ENCODE measurements around the gene GTF3C1. TPM values are rescaled to one million over a fixed set of nuclear protein-coding genes. Genes with fewer than 3 reads are reported as not detected.

GTF3C1 gene
- total and polyA plus RNA-seq, 2 experiments from 2014 or later: 82.9 to 162 TPM

GRCh38 chr16:27583634-27584033 lies 33.9 kb upstream of the GTF3C1 start:
- H3K27me3 ChIP-seq: no peaks in the 10 kb centered on the region
- H3K4me1 ChIP-seq (ENCODE audit: low read depth): peaks cover 17% of the 10 kb centered on the region
- TF ChIP-seq CTCF (IDR thresholded peaks at IDR 0.05; ENCODE audit: low read depth, low read length): no peak
- H3K9me3 ChIP-seq (ENCODE audit: low read depth): no peaks in the 10 kb centered on the region
- DNase-seq (ENCODE audit: low read depth in 1 of 2, low spot score in 1 of 2): no peak
- no peaks in the 10 kb centered on the region for H3K36me3 ChIP-seq
- H3K4me3 ChIP-seq: no peak overlapping the region
- H3K27ac ChIP-seq: no peak overlapping the region

- no peaks in the 10 kb centered on the region for H3K9me3 ChIP-seq (ENCODE audit: low read depth)
- no peaks in the 10 kb centered on the region for H3K27me3 ChIP-seq
- no peak overlapping the region for H3K4me3 ChIP-seq
- DNase-seq (ENCODE audit: low read depth in 1 of 2, low spot score in 1 of 2): no peak
- H3K4me1 ChIP-seq (ENCODE audit: low read depth): peaks cover 20% of the 10 kb centered on the region
- TF ChIP-seq CTCF (IDR thresholded peaks at IDR 0.05; ENCODE audit: low read depth, low read length): no peak
- H3K27ac ChIP-seq: peak overlapping the region; percentile 25
- no peaks in the 10 kb centered on the region for H3K36me3 ChIP-seq
These were observed 33.2 kb upstream of the GTF3C1 start for GRCh38 chr16:27582883-27583282.

- Histone ChIP-seq H3K27me3 (no peaks in the 10 kb centered on the region), H3K36me3 (no peaks in the 10 kb centered on the region), H3K9me3 (ENCODE audit: low read depth) (no peaks in the 10 kb centered on the region), H3K4me1 (ENCODE audit: low read depth) (peaks cover 20% of the 10 kb centered on the region), H3K4me3 (no peak overlapping the region), H3K27ac (peak overlapping the region; percentile 65)
- peak in 1 of 2 donors; percentile 22 for DNase-seq (ENCODE audit: low read depth in 1 of 2, low spot score in 1 of 2)
- TF ChIP-seq CTCF (IDR thresholded peaks at IDR 0.05; ENCODE audit: low read depth, low read length): no peak
These were observed 29.6 kb upstream of the GTF3C1 start for GRCh38 chr16:27579087-27579980.

- Histone ChIP-seq H3K36me3 (no peaks in the 10 kb centered on the region), H3K9me3 (ENCODE audit: low read depth) (no peaks in the 10 kb centered on the region), H3K27me3 (no peaks in the 10 kb centered on the region), H3K27ac (no peak overlapping the region), H3K4me1 (ENCODE audit: low read depth) (peaks cover 14% of the 10 kb centered on the region), H3K4me3 (no peak overlapping the region)
- no peak for TF ChIP-seq CTCF (IDR thresholded peaks at IDR 0.05; ENCODE audit: low read depth, low read length)
- DNase-seq (ENCODE audit: low read depth in 1 of 2, low spot score in 1 of 2): no peak
These were observed 27.0 kb upstream of the GTF3C1 start for GRCh38 chr16:27576729-27577128.

- DNase-seq (ENCODE audit: low read depth in 1 of 2, low spot score in 1 of 2): peak in 1 of 2 donors; percentile 68
- H3K27ac ChIP-seq: no peak overlapping the region
- no peak for TF ChIP-seq CTCF (IDR thresholded peaks at IDR 0.05; ENCODE audit: low read depth, low read length)
- no peaks in the 10 kb centered on the region for H3K36me3 ChIP-seq
- H3K9me3 ChIP-seq (ENCODE audit: low read depth): no peaks in the 10 kb centered on the region
- no peaks in the 10 kb centered on the region for H3K27me3 ChIP-seq
- no peak overlapping the region for H3K4me3 ChIP-seq
- no peaks in the 10 kb centered on the region for H3K4me1 ChIP-seq (ENCODE audit: low read depth)
These were observed 23.0 kb upstream of the GTF3C1 start for GRCh38 chr16:27572711-27573110.

Data from cardiac muscle cell (in vitro differentiated cells and primary cell).